SW480 (cell line): ENCODE data around the gene E2F3.
A peak's percentile ranks its signal among the peaks of the same experiment; 100 is the strongest.

Experiments used
- DNase-seq: peaks from one replicate; pipeline ENCODE4 v3.0.0-alpha.2; 2016; ENCODE audit warnings: low spot score

The E2F3 gene

DNA sequence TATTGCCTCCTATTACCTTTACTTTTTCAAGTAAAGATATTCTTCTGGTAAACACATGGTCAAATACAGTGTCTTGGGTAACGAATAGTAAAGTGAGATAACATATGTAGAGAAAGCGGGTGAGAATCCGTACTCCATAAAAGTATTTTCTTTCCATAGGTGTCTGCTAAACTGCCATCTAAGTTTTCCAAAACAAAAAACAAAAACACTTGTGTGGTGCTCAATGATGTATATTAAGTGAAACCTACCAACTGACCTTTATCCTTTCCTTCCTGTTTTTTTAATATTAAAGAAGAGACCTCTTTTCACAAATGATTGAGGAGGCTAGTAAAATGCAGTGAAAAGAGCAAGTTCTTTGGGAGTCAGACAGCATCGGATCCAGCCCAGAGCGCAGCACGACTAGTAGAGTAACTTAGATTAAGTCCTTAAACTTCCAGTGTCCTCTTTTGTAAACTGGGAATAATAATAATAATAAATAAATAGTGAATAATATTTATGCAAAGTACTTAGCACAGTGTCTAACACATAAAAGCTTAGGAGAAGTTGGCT lies 132.1 kb downstream of the E2F3 start:
- no peak for DNase-seq

DNA sequence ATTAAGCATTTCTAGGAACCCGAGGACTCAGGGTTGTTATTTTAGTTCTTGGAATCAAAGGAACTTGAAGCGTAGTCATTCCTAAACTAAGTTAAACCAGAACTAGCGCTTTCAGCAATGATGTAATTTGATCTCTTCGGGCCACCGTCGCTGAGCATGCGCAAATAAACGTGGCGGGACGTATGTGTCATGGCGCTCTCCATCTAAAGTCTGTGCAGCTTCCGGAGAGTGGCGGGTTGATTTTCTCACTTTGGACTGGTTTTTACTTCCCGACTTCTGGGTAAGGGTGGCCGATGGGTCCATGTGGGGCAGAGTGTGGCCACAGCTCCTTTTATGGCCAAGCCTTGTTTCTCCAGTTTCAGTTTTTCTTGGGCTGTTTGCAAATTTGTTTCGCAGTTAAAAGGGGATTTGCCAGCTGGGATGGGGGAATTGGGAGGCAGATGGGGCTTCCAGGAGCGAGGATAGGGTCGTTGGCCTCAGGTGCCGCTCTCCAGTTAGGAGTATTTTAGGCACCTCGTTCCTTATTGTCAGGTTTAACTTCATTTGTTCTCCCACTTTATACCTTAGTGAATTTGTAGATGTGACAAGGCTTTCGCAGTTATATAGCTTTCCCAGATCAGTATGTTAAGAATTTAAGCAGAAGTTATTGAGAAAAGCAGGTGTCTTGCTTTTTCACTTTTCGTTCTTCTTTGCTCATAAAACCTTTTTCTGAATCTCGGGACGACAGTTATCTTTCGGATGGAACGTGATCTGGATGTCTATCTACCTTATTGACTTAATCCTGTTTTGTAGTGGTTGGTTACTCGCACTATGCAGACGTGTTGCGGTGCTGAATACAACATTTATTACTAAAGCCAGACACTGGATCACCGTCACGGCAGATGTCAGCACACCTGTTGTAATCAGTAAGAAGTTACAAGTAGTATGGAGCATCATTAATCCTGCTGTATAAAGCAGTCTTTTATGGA lies 132.9 kb downstream of the E2F3 start, which contains the start of gene CDKAL1:
TSS of gene CDKAL1 (plus strand) at position 163 of the 968 bp plus-strand sequence. CDS start 11,894 bp downstream, outside the sequence.
- DNase-seq, result peak; percentile 84

DNA sequence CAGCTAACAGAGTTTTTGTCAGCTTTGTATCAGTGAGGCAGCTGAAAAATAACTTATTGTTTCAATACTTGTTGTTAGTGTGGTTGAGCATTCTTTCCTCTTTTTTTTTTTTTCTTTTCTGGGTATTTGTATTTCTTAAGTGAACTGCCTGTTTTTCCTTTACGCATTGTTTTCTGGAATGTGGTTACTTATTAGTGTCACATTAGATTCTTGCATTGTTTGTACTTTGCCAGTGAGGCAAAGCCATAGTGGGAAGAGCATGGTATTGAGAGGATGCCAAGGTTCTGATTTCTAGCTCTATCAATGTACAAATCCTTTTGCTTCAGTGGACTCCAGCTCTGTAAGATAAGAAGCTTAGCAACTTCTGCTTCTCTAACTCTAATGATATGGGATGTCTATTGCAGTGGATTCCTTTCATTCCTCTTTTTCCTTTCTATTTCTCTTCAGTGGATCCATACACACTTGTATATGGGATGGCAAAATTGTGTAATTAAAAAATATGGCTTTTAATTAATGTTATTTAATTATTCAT lies 136.5 kb downstream of the E2F3 start:
- no peak for DNase-seq

DNA sequence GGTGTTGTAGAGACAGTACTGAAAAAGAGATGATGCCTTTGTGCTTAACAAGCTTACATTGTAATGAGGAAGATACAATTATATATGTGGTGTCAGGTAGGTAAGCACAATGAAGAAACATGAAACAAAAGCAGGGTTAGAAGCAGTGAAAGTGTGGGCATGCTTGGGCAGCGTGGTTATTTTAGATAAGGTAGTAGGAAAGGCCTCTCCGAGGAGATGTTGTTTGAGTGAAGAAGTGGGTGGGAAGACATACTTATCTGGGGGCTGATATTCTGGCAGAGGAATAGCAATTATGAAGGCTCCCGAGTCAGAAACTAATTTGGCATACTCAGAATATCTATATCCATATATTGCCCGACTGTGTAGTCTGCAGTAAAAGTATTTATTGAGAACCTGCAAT lies 137.2 kb downstream of the E2F3 start:
- no peak for DNase-seq

GRCh38 chr6:20539387-20539786 lies 137.7 kb downstream of the E2F3 start:
- no peak for DNase-seq

DNA sequence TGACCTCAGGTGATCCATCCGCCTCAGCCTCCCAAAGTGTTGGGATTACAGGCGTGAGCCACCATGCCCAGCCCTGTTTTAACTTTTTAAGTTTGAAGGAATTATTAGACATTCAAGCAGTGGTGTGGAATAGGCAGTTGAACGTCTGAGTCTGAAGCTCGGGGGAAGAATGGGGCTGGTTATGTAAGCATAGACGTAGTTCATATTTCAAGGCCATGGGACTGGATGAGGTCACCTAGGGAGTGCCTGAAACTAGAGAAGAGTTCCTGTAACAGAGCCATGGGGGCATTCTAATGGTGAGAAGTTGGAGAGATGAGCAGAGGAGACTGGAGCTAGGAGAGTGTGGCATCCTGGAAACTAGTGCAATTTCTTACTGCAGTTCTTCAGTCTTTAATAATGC lies 139.0 kb downstream of the E2F3 start:
- DNase-seq, result no peak

GRCh38 chr6:20541382-20541781 lies 139.7 kb downstream of the E2F3 start:
- no peak for DNase-seq

- DNase-seq, result peak; percentile 2
These were observed 141.4 kb downstream of the E2F3 start for GRCh38 chr6:20542927-20543602.
